ENCODE measurements around the gene PUSL1.

Gene PUSL1

GRCh38 chr1:1308756-1309250 is 406 bp downstream of the PUSL1 start (continued):
- TF ChIP-seq ZNF148 (tag by site-specific recombination; IDR thresholded peaks at IDR 0.05; ENCODE audit: borderline replicate concordance) (no peak), EGR2 (tag by site-specific recombination; IDR thresholded peaks at IDR 0.05; ENCODE audit: low read depth) (no peak), PRDM1 (tag by site-specific recombination; IDR thresholded peaks at IDR 0.05) (no peak), ZNF677 (tag by site-specific recombination; IDR thresholded peaks at IDR 0.05) (no peak), BCL6B (tag by site-specific recombination; IDR thresholded peaks at IDR 0.05) (no peak), ZNF792 (tag by site-specific recombination; IDR thresholded peaks at IDR 0.05) (no peak), ZNF645 (tag by site-specific recombination; IDR thresholded peaks at IDR 0.05) (no peak), ZFP69B (tag by site-specific recombination; IDR thresholded peaks at IDR 0.05) (no peak), ZNF830 (tag by site-specific recombination; IDR thresholded peaks at IDR 0.05; ENCODE audit: low read depth) (no peak), OSR2 (tag by site-specific recombination; IDR thresholded peaks at IDR 0.05) (no peak), AEBP2 (tag by site-specific recombination; IDR thresholded peaks at IDR 0.05; ENCODE audit: borderline replicate concordance) (no peak), SETDB1 (IDR thresholded peaks at IDR 0.05; ENCODE audit: insufficient read length, low read length) (no peak), GFI1B (tag by site-specific recombination; IDR thresholded peaks at IDR 0.05) (no peak), ZNF776 (tag by site-specific recombination; IDR thresholded peaks at IDR 0.05; ENCODE audit: borderline replicate concordance) (no peak), ZNF624 (tag by site-specific recombination; IDR thresholded peaks at IDR 0.05) (no peak), ZBTB17 (tag by site-specific recombination; IDR thresholded peaks at IDR 0.05) (no peak), ZNF138 (tag by site-specific recombination; IDR thresholded peaks at IDR 0.05; ENCODE audit: borderline replicate concordance) (no peak), ZNF18 (tag by site-specific recombination; IDR thresholded peaks at IDR 0.05) (no peak), ZNF654 (tag by site-specific recombination; IDR thresholded peaks at IDR 0.05; ENCODE audit: low read depth) (no peak), ZNF658 (tag by site-specific recombination; IDR thresholded peaks at IDR 0.05) (no peak), ZNF19 (tag by site-specific recombination; IDR thresholded peaks at IDR 0.05; ENCODE audit: low read depth) (no peak), ZNF37A (tag by site-specific recombination; IDR thresholded peaks at IDR 0.05) (no peak), ZNF175 (tag by site-specific recombination; IDR thresholded peaks at IDR 0.05) (no peak), ZNF341 (tag by site-specific recombination; IDR thresholded peaks at IDR 0.05; ENCODE audit: low read depth) (no peak), ZNF621 (tag by site-specific recombination; IDR thresholded peaks at IDR 0.05) (no peak), KLF17 (tag by site-specific recombination; IDR thresholded peaks at IDR 0.05) (0 out of 2 replicates have a peak, but pooled peaks have one; percentile 5), ZNF398 (tag by site-specific recombination; IDR thresholded peaks at IDR 0.05) (0 out of 2 replicates have a peak, but pooled peaks have one; percentile 12), ZNF513 (tag by site-specific recombination; IDR thresholded peaks at IDR 0.05) (no peak)

Data from HEK293 (cell line).